Bone marrow (tissue), 2 donors: ENCODE results near the gene INPP5D.
"Not testable (repeated sequence)": the region's sequence is repeated elsewhere in the genome, so short reads cannot be mapped to it uniquely, and the experiment has no call there.

ENCODE experiments used
- DNase-seq, 2 donors: peaks; one replicate each; lab custom pipeline; 2025; lab: John Stamatoyannopoulos, UW

The INPP5D gene

GRCh38 chr2:233053928-233054784, 6.0 kb upstream of the INPP5D start:
- DNase-seq, result peak in 1 of 2 donors; percentile 41

- no peak for DNase-seq
Observed at GRCh38 chr2:233055362-233055761, 4.8 kb upstream of the INPP5D start.

GRCh38 chr2:233056961-233057605, 3.1 kb upstream of the INPP5D start:
- DNase-seq, result no peak

GRCh38 chr2:233058717-233059546, 1.2 kb upstream of the INPP5D start:
- no peak for DNase-seq

GRCh38 chr2:233059547-233059796, 670 bp upstream of the INPP5D start:
- DNase-seq, result no peak

GRCh38 chr2:233060501-233060979, 398 bp downstream of the INPP5D start:
- no peak for DNase-seq

GRCh38 chr2:233060980-233061590, 943 bp downstream of the INPP5D start:
- no peak for DNase-seq

- DNase-seq, result peak in 1 of 2 donors; percentile 30
Observed at GRCh38 chr2:233061591-233062450, 1.7 kb downstream of the INPP5D start.

- no peak for DNase-seq
Observed at GRCh38 chr2:233062451-233062850, 2.3 kb downstream of the INPP5D start.

GRCh38 chr2:233062946-233063268, 2.8 kb downstream of the INPP5D start:
- DNase-seq, result no peak

GRCh38 chr2:233063269-233063975, 3.3 kb downstream of the INPP5D start:
- no peak for DNase-seq

- DNase-seq, result no peak
Observed at GRCh38 chr2:233063976-233064411, 3.9 kb downstream of the INPP5D start.

- DNase-seq, result no peak
Observed at GRCh38 chr2:233064530-233065199, 4.5 kb downstream of the INPP5D start.

- DNase-seq, result not testable (repeated sequence)
Observed at GRCh38 chr2:233065200-233065589, 5.1 kb downstream of the INPP5D start.

GRCh38 chr2:233065954-233066470, 5.9 kb downstream of the INPP5D start:
- no peak for DNase-seq

- DNase-seq, result no peak
Observed at GRCh38 chr2:233068762-233069418, 8.7 kb downstream of the INPP5D start.

- no peak for DNase-seq
Observed at GRCh38 chr2:233072838-233073237, 12.7 kb downstream of the INPP5D start.

GRCh38 chr2:233074106-233074505, 14.0 kb downstream of the INPP5D start:
- DNase-seq, result no peak
